ENCODE measurements around the gene COPA.

- TF ChIP-seq CTCF (IDR thresholded peaks at IDR 0.05) (no peak), POLR2A (IDR thresholded peaks at IDR 0.05) (no peak)
Measured at GRCh38 chr1:160308451-160309184, 34.4 kb downstream of the COPA start.
